HUDEP-2 (cell line): ENCODE data around the gene DOCK1.

ENCODE experiments used
- DNase-seq, 76 experiments: peaks; one replicate each; lab custom pipeline; 2025; ENCODE audit not compliant: unreplicated experiment in 76 of 76; lab: John Stamatoyannopoulos, UW

DOCK1 gene

DNA sequence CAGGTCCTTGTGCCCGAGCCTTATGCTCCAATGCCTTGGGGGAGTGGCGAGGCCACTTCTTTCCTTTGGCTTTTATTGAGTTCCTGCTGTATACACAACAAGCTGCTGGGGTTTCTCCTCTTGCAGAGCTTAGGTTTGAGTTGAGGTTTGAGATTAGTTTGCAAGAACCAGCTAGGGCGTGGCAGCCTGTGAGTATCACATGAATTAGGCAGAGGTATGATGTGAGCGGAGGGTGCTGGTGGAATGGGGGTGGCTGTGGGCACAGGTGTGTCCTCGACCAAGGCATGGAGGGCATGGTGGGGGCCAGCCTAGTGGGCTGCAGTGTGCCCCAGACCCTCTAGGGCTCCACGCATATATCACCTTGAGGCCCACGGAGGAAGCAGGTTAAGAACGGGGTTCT, 123.3 kb downstream of the DOCK1 start:
- DNase-seq = no peak

DNA sequence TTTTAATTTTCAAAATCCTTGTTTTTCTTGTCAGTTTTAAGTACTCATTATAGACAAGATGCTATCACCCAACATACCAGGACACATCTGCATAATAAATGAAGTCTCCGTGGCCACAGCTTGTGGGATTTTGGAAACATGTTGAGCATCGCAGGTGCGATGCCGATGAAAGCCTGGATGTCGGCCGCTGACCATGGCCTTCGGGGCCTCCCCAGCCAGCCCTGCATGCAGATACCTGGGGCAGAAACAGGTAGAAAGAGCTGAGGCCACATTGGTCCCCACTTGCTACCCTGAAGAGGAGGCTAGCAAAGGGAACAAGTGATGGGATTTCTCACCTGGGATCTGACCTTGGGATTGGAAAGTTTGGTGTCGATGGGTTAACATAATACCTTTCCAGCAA, 123.8 kb downstream of the DOCK1 start:
- DNase-seq = no peak

DNA sequence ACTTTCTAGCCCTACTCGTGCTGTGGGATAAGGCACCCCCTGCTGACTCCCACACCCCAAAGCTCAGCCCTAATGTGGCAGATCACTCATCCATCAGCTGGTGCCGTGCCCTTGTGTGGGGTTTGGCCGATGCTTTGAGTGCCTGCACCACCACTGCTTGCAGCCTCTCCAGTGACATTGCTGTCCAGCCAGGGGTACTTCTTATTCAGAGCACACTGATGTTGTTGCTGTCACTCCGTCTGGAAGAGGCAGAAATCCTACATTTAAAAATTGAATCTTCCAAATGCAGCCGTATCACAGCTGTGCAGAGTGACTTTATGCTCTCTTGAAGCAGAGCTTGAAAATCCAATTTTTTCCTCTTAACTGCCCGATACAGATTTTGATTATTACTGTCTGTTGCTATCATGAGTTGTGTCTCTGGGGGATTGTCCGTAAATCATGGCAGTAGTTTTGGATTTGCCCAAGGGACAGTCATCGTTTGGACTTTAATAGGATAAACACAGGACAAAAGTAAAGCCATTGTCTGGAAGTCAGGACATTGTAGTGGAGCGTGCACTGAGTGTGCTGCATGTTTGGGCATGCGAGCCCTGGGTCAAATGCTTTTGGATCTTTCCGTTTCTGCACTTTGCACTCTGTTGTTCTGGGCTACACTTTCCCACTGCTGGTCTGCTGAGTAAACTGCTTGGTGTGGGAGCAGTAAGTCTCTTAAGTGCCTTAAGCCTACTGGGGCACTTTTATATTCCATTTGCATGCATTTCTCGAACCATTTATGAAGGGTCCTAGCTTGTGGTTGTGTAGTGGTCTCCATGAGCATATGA, 128.2 kb downstream of the DOCK1 start:
- no peak for DNase-seq

DNA sequence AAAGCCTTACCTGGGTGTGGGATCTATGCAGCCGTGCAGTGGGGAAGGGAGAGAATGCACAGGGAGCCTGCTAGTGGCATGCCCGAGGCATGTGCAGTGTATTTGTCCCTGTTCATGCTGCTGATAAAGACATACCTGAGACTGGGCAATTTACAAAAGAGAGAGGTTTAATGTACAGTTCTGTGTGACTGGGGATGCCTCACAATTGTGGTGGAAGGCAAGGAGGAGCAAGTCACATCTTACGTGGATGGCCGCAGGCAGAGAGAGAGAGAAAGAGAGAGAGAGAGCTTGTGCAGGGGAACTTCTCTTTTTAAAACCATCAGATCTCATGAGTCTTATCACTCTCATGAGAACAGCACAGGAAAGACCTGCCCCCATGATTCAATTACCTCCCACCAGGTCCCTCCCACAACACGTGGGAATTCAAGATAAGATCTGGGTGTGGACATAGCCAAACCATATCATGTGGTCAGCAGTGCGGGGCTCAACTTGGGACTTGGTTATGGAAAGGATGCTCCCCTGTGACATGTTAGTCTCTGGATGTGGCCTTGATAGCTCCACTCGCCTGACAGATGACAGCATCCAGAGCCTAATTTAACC, 128.9 kb downstream of the DOCK1 start:
- no peak for DNase-seq

DNA sequence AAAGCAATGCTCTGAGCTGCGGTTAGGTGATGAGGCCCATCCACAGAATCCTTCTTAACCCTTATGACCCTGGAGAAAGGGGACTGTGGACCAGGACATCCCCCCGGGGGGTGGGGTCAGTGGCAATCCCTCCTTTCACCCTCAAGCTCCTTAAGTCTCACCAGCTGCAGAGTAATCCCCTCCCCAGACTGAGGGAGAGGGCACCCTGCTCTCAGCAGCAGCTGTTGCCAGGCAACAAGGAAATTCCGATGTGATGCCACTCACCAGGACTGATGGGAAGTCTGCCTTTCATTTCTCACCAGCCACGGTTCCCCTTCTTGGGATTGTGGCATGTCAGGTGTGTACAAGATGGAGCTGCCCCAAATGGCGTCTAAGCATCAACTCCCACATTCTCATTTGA, 129.6 kb downstream of the DOCK1 start:
- DNase-seq = no peak

DNA sequence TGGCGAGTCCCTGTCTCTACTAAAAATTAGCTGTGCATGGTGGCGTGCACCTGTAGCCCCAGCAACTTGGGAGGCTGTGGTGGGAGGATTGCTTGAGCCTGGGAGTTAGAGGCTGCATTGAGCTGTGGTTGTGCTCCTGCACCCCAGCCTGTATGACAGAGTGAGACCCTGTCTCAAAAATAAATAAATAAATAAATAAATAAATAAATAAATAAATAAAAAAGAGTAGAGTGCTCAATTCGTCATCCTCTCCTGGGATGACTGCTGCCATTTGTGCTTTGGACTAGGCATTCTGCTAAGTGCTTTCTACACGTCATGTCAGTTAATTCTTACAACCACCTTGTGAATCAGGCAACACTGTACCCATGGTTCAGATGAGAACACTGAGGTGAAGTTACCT, 130.6 kb downstream of the DOCK1 start:
- no peak for DNase-seq

DNA sequence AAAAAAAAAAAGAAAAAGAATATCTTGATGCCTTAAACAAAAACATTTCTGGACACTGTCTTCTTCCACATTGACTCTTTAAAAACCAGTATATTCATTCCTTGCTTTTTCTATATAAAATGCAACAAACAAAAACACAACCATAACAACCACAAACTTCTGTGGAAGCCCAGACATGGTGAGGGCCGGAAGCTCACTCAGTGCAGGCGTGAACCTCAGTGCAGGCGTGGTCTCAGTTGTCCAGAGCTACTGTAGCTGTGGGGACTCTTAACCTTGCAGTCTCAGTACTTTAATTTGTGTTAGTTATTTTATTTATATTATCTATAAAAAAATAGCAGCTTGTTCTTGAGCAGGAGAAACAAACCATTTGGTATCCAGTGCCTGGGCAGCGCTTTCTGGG, 131.8 kb downstream of the DOCK1 start:
- DNase-seq = no peak

DNA sequence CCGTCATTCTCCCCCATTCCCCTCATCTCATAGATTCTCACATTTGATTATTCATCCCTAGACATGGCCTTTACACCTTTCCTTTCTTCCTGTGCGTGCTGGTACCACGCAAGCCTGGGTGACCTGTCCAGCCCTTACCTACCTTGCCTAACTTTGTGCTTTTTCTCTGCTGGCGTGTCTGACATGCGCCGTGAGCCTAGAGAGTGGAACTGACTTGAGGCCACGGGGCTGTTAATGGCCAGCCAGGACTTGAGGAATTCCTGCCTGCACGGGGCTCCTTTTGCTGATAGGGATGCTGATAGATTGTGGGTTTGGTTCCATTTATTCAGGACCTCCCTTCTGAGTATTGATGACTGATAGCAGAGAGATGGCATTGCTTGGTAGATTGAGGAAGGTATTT, 134.2 kb downstream of the DOCK1 start:
- no peak for DNase-seq

DNA sequence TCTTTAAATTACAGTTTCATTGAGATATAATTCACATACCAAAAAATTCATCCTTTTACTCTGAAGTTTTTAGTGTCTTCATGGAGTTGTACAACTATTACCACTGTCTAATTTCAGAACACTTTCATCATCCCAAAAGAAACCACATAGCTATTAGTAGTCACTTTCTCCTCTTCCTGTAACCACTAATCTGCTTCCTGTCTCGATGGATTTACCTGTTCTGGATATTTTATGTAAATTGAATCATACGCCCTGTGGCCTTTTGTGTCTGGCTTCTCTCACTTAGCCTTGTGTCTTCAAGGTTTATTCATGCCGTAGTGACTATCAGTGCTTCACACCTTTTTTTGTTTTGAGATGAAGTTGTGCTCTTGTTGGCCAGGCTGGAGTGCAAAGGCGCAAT, 135.5 kb downstream of the DOCK1 start:
- no peak for DNase-seq

DNA sequence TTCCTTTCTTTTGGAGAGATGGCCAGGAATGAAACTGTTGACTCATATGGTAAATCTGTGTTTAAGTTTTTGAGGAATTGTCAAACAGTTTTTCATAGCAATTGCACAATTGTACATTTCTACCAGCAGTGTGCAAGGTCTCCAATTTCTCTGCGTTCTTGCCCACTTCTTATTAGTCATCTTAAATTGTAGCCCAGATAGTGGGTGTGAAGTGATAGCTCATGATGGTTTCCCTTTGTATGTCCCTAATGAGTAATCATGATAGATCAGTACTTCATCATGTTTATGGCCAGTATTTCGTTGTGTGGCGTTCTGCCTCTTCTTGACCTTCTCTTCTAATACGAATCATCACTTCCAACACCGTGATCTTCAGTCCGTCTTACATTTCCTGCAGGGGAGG, 136.3 kb downstream of the DOCK1 start:
- no peak for DNase-seq

DNA sequence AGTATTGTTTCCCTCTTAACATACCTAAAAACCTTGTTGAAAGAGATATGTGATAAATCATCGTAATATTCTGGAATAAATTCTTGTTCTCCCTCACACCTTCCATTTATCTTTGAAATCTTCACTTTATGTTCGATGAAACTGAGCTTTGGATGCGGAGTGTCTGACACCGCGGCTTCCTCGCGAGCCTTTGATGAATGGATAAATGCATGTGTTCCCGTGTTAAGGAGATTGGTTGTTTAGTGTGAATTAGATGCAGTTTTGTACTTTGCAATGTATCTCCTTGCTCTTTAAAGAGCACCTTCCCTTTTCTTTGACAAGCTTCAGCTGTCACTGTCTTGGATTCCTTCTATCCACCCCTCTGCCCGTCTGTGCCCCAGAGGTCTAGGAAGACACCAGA, 138.1 kb downstream of the DOCK1 start:
- DNase-seq = no peak

DNA sequence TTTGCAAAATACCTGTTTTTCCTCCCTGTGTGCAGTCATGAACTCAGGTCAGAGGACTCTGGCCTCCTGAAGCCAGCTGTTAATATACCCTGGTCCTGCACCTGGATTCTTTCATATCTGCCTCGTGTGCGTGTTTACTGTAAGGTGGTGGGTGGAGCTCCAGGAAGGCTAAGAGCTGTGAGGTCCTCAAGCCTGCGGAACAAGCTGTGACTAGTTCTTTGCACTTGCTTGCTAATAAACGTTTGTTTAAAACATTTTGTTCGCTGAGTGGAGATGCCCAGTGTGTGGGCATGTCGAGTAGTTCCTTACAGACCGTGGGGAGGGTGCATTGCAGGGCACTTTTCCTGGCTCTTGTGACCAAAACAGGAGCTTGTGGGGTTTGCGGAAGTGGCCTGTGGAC, 139.0 kb downstream of the DOCK1 start:
- DNase-seq = no peak

DNA sequence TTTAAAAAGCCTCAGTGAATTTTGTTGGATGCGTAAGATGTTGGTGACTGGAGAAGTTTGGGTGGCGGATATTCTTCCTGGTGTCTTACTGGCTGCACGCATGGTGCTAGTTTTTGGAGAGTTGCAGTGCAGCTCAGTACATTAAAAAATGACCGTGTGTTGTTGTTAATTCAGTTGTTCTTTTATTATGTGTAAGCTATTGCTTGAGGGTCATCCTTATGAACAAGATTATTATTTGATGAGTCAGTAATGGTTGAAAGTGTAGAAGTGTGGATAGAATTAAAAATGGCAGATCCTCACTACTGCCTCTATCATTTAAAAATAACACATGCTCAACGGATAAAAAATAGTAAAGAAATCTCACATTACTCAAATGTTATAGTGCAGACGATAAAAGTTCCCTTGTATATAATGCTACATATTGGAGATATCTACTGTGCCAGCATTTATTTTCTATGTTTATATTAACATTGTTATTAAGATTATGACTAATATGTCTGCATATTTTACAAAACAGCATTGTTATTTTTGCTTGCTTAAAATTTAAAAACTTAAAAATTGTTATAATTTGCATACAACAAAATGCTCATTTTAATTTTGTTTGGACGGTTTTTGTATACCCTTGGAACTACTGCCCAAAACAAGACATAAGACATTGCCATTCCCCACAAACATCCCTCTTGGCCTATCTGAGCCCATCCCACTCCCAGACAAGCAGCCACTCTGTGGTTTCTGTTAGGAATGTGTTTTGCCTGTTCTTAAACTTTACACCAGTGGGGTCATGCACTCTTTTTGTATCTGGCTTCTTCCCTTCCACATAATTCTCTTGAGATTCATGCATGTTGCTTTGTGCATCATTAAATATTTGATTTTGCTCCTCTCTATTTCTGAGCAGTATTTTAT, 142.0 kb downstream of the DOCK1 start:
- no peak for DNase-seq

DNA sequence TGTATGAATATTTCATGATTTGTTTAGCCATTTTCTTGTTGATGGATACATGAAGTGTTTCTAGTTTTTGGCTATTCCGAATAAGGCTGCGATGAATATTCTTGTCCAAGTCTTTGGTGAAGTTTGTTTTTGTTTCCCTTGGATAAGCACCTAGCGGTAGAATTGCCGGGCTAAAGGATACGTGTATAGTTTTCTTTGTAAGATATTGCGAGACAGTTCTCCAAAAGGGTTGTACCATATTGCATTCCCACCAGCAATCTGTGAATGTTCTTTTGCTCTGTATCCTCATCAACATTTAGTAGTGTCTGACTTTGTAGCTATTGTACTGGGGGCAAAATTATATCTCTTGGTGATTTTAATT, 142.6 kb downstream of the DOCK1 start:
- no peak for DNase-seq

DNA sequence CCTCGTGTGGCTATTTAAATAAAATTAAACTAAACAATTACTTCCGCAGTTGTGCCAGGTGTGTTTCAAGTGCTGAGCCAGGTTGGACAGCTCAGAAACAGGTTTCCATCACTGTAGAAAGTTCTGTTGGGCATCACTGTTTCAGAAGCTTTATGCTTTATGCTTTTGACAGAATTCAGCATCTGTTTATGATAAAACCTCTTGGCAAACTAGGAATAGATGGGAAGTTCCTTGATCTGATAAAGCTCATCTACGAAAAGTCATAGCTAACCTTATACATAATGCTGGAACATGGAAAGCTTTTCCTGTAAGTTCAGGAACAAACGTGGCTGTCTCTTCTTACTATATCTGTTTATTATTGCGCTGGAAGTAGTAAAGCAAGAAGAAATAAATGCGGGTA, 143.4 kb downstream of the DOCK1 start:
- no peak for DNase-seq

DNA sequence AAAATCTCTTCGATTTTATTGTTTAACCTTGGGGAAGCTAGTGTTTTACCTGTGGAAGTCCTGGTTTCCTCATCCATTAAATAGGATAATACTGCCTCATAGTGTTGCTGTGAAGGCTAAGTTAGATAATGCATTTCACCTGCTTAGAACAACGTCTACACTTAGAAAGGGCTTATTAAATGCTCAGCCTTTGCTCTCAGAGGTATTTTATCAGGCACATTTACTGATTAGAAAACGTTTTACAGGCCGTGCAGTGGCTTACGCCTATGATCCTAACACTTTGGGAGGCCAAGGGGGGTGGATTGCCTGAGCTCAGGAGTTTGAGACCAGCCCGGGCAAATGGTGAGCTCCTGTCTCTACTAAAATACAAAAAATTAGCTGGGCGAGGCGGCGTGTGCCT, 146.8 kb downstream of the DOCK1 start:
- no peak for DNase-seq

DNA sequence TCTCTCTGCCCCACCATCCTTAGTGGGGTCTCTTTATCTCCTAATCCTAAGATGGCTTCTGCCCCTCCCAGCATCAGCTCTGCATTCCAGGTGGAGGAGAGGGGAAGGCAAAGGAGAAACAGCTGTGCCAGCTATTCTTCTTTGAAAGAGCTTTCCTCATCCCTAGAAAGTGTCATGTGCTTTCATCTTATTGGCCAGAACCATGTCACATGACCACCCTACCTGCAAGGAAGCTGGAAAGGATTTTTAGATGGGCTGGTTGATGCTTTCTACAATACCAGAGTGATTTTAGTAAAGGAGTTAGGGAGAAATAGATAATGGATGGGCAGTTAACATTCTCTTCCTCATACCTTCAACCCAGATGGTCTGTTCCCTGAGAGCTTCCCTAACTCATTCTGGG, 150.0 kb downstream of the DOCK1 start:
- DNase-seq = no peak

DNA sequence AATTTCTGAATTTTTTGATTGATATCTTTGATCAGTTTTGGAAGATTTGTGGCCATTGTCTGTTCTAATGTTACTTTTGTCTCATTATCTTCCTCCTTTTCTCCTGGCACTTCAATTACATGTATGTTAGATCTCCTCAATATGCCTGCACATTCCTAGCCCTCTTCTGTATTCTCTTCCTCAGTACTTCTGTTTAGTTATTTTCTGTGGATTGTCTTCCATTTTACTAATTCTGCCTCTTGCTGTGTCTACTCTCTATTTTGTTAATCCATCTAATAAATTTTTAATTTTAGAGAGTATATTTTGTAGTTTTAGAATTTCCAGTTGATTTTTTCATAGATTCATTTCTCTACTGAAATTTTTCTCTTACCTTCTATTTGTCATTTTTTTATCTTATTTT, 154.1 kb downstream of the DOCK1 start:
- DNase-seq = no peak

DNA sequence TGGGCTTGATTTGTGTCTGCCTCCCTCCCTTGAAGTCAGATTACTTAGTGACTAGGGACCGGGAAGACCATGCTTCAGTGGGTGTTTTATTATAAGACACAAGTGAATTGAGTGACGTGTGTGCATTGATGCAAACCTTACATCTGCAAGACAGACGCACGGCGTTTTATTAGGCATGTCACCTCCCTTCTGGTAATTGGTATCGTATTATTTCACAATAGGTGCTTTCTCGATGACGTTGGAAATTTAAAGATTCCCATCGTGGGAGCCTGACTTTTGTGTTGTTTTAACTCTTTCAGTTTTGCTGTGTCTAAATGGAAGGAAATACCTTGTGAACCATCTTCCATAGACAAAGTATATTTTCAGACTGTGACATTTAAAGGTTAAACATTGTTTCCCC, 158.5 kb downstream of the DOCK1 start:
- no peak for DNase-seq

DNA sequence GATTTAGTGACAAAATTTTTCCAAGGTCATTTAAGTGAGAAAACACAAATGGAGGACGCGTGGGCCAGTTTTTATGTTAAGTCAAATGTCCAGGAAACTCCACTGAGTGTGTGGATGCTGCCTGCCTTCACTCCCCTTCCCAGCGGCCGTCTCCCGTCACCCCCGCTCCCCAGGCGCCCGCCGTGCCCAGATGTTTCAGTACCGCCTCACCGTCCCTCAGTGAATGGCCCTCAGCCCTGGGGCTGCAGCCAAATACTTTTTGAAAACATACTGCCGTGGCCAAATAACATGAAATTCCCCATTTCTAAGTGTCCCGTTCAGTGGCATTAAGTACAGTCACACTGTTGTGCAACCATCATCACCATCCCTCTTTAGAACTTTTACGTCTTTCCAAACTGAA, 159.2 kb downstream of the DOCK1 start:
- no peak for DNase-seq

DNA sequence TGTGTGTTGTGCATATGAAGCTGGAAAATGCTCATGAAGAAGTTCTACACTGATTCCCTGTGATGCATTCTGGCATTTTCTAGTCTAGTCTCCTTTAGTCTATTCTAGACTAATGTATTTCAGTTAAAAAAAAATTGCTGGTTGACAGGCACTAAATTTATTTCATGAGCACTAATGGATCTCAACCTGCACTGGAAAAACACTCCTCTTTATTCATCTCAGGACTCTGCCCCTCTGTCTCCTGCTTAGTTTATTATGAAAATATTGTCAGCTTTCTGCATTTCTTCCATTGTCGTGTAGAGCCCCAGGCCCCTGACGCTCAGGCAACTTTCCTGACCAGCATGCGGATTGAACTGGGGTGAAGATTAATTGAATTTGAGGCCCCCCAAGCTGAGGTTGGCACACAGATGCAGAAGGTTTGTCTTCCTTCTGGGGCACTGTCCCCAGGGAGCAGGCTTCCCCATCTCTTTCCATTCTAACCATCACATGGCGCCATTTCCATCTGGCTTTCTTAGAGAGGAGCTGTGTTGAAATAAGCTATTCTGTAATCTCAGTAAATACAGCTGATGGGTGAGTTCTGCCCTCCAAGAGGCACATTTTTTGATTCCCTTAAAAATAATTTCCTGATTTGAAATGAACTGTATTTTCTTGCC, 162.4 kb downstream of the DOCK1 start:
- no peak for DNase-seq
